GM21528 (cell line): ENCODE measurements around the gene RGS7BP.
"Not testable (repeated sequence)": the region's sequence is repeated elsewhere in the genome, so short reads cannot be mapped to it uniquely, and the experiment has no call there.

Experiments used
- ATAC-seq: cut with Tn5 transposase; IDR thresholded peaks from one replicate; pipeline ENCODE4 v1.9.1; 2021; ENCODE audit warnings: mild to moderate bottlenecking, moderate library complexity; ENCODE audit not compliant: unreplicated experiment, low FRiP score

The RGS7BP gene

GRCh38 chr5:64557911-64558310 is 52.1 kb downstream of the RGS7BP start:
- ATAC-seq: no peak

DNA sequence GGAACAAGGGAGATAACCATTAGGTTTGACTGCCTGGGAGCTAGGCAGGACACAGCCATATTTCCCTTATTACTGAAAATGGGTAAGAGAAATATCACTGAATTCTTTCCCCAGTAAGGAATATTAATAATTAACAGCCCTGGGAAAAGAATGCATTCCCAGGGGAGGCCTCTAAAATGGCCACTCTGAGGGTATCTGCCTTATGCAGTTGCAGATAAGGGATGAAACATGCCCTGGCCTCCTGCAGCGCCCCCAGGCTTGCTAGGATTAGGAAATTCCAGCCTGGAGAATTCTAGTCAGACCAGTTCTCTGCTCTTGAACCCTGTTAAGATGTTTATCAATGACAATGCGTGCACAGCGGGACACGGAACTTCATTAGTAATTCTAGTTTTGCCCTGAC is 52.8 kb downstream of the RGS7BP start:
- not testable (repeated sequence) for ATAC-seq

DNA sequence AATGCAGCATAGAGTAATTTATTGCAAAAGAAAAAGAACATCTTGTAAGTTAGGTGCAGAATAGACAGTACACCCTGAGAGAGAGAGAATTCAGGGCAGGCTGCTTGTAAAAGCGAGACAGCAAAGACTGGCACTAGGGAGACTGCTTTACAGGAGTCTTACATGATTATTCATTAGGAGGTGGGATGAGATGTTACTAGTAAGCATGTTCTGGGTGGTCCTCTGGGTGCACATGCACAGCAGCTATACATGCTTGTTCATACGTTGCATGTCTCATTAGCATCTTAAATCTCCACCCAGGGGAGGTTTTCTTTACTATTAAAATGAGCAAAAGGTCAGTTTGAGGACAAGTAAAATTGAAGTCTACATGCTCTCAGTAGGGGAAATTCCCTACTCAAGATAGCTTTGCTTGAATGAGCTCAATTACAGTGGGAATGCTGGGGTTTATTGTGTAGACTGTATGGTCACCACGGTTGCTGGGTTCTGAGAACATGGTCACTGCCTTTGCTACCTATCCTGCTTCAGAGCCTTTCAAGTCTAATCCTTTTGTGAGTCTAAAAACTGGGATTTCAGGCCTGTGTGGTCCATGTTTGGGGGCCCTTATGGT is 60.6 kb downstream of the RGS7BP start:
- no peak for ATAC-seq

DNA sequence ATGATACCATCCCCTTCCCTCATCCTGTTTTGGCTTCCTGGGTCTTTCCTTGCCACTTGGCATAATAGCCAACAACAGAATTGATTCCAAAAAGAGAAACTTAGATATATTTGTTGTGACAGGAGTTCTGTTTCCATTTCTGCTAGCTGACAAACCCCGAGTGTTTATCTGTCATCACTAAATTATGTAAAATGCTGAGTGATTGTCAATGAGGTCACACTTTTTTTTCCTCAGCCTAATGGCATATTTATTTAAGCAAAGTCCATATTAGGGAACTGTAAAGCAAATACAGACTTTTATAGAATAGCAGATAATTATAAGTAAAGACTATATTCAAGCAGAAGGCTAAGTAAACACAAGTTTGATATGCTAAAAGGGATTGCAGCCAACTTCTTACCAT is 64.0 kb downstream of the RGS7BP start:
- no peak for ATAC-seq

GRCh38 chr5:64570395-64570996 is 64.7 kb downstream of the RGS7BP start:
- no peak for ATAC-seq

DNA sequence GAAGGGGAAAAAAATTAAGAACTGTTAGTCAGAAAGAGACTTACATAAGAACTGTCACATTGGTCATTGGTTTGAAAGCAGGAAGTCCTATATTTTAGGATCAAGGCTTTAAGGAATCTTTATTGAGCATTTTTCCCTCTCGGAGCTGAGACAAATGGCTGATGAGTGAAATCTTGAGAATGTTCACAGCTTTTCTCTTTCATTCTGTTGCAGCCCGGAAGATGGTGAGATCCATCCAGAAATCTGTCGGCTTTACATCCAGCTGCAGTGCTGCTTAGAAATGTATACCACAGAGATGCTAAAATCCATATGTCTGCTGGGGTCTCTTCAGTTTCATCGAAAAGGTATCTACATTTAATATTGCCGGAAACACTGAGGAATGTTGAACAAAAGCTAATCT is 69.7 kb downstream of the RGS7BP start:
- ATAC-seq: no peak

- ATAC-seq: no peak
Measured at GRCh38 chr5:64576250-64576649, 70.4 kb downstream of the RGS7BP start.

DNA sequence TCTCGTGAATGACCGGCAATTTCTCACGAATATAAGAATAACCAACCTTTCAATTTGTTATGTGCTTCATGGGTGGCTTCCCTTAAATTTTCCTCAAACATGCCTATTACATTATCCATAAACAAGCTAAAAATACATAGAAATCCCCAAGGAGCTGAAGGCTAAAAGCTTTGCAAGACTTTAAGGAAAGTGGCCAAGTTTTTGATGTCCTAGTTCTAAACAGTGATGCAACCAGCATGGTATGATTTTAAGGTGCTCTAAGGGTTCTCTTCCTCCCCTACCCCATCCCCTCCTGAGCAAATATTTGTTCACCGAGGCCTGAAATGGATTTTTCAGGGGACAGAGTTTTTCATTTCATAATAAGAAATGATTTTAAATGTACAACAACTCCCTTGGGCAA is 79.8 kb downstream of the RGS7BP start:
- no peak for ATAC-seq

DNA sequence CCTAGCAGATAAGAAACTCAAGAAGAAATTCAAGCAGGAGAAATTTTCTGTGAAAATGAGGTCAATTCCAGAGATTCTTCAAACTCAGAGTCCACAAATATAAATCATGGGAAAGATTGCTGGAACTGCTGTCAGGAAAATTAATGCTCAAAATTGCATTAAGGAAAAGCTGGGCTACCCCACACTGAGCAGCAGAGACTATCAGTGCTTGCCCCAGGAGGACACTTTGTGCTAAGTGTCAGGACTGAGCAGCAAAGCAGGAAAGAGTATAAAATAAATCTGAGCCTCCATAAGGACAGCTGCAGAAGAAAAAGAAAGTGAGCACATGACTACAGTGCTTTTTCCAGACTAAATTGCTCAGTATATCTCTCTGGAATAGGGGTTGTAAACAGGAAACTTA is 81.6 kb downstream of the RGS7BP start:
- no peak for ATAC-seq

GRCh38 chr5:64592730-64593341 is 87.0 kb downstream of the RGS7BP start:
- no peak for ATAC-seq

DNA sequence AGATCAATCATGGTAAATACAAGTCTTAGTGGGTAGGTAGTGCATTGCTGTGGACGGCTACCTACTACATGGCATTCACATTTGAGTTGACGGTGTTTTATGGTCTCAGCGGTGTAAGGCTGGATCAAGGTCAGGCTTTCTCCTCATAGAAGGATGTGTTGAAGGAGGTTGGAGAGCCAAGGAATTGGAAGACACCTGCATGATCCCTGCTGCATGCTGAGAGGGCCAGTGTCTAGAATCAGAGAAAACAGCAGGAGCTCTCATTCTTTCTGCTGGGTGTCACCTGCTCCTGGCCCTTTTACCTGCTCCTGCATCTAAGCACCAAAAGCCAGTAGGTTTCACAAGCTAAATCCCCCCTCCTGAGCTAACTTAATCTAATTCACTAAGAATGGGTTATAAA is 88.2 kb downstream of the RGS7BP start:
- ATAC-seq: no peak

DNA sequence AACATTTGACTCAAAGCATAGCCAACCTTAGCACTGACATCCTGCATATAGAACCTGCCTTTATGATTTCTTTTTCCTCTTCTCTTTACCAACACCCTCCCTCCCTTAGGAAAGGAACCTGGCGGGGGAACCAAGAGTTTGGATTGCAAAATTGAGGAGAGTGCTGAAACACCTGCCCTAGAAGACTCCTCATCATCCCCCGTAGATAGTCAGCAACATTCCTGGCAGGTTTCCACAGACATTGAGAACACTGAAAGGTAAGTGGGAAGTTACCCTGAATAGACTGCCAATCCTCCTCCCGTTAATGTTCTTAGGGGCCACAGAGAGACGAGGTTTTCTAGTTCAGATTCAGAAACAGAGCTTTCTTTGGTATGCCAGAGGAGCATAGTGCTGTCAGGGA is 88.8 kb downstream of the RGS7BP start:
- ATAC-seq: no peak

GRCh38 chr5:64595031-64595855 is 89.4 kb downstream of the RGS7BP start:
- ATAC-seq: no peak

- ATAC-seq: no peak
Measured at GRCh38 chr5:64599226-64599625, 93.4 kb downstream of the RGS7BP start.

DNA sequence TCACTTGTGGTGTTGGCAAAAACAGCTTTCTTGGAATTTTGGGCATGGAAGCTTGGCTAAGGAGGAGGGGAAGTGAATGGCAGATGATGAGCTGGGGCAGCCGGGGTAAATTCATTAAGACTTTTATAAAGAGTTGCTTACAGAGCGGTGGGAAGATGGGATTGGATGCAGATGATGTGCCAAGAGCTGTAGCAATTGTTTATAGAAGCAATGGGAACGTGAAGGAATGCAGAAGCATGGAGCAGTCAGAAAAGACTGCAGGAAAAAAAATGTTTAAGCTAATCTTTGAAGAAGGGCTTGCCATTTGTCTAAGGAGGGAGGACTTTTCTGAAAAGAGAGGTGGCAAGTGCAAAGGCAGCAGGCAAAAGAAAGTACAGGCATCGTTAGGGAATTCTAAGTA is 97.9 kb downstream of the RGS7BP start:
- ATAC-seq: no peak

DNA sequence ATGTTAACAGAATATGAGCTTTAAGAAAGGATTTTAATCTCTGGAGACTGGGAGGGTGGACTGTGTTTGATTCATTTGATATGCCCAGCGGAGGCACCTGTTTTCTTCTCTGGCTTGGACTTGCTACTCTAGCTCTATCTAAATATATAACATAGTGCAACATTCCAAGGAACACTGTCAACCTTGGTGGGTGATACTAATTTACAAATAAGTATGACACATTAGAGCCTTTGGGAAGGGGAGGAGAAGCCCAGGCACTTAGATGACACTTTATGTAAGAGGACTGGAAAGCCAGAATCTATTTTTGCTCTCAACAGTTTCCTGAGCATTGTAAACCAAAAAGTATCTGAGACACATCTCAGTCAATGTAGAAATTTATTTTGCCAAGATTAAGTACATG is 101.1 kb downstream of the RGS7BP start:
- ATAC-seq: no peak

- no peak for ATAC-seq
Measured at GRCh38 chr5:64612344-64612961, 106.6 kb downstream of the RGS7BP start.

DNA sequence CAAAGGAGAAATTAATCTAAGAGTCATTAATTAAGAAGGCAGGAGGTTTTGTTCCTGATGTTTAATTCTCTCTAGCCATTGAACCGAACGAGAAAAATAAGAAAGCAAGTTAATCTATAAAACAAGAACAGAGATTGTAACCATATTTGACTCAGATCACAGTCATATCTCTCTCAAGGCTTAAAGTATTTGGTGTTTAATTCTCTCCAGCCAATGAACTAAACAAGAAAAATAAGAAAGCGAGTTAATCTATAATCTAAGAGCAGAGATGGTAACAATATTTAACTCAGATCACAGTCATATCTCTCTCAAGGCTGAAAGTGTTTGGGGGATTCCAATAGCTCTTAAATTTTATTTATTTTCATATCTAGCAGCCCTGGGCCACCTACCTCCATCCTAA is 110.1 kb downstream of the RGS7BP start:
- ATAC-seq: peak; percentile 54

- no peak for ATAC-seq
Measured at GRCh38 chr5:64619609-64620008, 113.8 kb downstream of the RGS7BP start.

GRCh38 chr5:64622991-64623390 is 117.2 kb downstream of the RGS7BP start:
- no peak for ATAC-seq

DNA sequence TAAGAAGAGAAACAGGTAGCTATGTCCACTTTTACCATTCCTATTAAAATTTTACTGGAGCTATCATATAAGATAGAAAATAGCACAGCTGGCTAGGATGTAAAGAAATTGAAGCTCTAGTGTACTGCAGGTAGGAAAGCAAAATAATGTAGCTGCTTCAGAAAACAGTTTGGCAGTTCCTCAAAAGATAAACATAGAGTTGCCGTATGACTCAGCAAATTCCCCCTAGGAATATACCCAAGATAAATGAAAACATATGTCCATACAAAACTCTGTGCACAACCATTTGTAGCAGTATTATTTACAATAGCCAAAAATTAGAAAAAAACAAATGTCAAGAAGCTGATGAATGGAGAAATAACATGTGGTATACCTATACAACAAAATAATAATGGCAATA is 119.9 kb downstream of the RGS7BP start:
- no peak for ATAC-seq
